NOMO-1 treated with dmso at 0.1 percent for 144 hours (cell line): ENCODE results near the gene OR13A1.
"Not testable (repeated sequence)": the region's sequence is repeated elsewhere in the genome, so short reads cannot be mapped to it uniquely, and the experiment has no call there.

Experiments used
- DNase-seq: peaks from one replicate; lab custom pipeline; 2025; ENCODE audit not compliant: unreplicated experiment; lab: John Stamatoyannopoulos, UW

Gene OR13A1

GRCh38 chr10:45282061-45282460 is 33.3 kb downstream of the OR13A1 start:
- DNase-seq: no peak

GRCh38 chr10:45280113-45280760 is 35.2 kb downstream of the OR13A1 start:
- no peak for DNase-seq

- no peak for DNase-seq
These were observed 35.7 kb downstream of the OR13A1 start for GRCh38 chr10:45279682-45280081.

- no peak for DNase-seq
These were observed 36.4 kb downstream of the OR13A1 start for GRCh38 chr10:45278860-45279498.

GRCh38 chr10:45276146-45276545 is 39.3 kb downstream of the OR13A1 start:
- DNase-seq: not testable (repeated sequence)

GRCh38 chr10:45274364-45274763 is 41.0 kb downstream of the OR13A1 start:
- DNase-seq: no peak

GRCh38 chr10:45267777-45268176 is 47.6 kb downstream of the OR13A1 start:
- not testable (repeated sequence) for DNase-seq

GRCh38 chr10:45265996-45266395 is 49.4 kb downstream of the OR13A1 start:
- DNase-seq: no peak

- no peak for DNase-seq
These were observed 53.5 kb downstream of the OR13A1 start for GRCh38 chr10:45261946-45262345.

- no peak for DNase-seq
These were observed 54.1 kb downstream of the OR13A1 start for GRCh38 chr10:45261243-45261775.

- DNase-seq: not testable (repeated sequence)
These were observed 54.8 kb downstream of the OR13A1 start for GRCh38 chr10:45260635-45261034.

GRCh38 chr10:45259786-45260495 is 55.5 kb downstream of the OR13A1 start:
- DNase-seq: not testable (repeated sequence)

GRCh38 chr10:45257600-45257999 is 57.8 kb downstream of the OR13A1 start:
- no peak for DNase-seq

- no peak for DNase-seq
These were observed 59.2 kb downstream of the OR13A1 start for GRCh38 chr10:45256246-45256645.

GRCh38 chr10:45255706-45256105 is 59.7 kb downstream of the OR13A1 start:
- no peak for DNase-seq

- no peak for DNase-seq
These were observed 60.5 kb downstream of the OR13A1 start for GRCh38 chr10:45254892-45255291.

GRCh38 chr10:45253183-45253914 is 62.1 kb downstream of the OR13A1 start:
- no peak for DNase-seq
